Stimulated activated CD8-positive, alpha-beta memory T cell treated with anti-CD3 and anti-CD28 coated beads, Interleukin-12 subunit alpha, Interleukin-12 subunit beta, amount 100 ng/mL, for 1 hour (primary cell): ENCODE data around the gene ZSCAN23.
"Not testable (repeated sequence)": the region's sequence is repeated elsewhere in the genome, so short reads cannot be mapped to it uniquely, and the experiment has no call there.

ENCODE experiments used
- DNase-seq: peaks from one replicate; pipeline ENCODE4 v3.0.0-alpha.2; 2020; ENCODE audit warnings: low read depth

Gene ZSCAN23

DNA sequence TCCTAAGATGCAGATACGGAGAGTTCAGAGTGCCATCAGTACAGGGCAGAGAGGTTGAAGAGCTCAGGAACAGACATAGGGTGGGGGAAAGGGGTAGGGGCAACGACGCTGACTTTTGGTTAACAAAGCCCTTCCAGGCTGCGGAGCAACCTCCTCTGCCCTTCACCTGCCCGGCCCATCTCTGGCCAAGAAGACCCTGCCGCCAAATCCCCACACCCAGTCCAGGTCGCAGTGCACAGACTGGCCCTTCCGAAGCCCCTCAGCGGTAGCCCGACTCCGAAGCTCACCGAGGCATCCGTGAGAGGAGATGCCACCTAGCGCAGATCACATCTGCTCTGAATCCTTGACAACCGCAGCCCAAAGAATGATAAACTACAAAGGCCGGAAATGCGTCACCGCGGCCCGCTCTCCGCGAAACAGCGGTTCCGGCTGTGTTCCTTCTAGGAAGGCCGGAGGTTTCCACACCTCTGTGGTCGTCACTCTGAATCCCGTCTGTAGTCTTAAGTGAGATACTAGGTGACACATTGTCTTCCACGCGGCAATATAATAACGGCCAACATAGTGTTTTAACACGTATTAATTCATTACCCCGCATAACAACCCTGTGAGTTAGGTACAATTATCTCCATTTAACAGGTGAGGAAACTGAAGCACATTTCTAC lies at the start of gene ZSCAN23:
Gene ZSCAN23 (minus strand): TSS at position 380 of the 662 bp plus-strand sequence. CDS start 7,225 bp downstream, outside the sequence.
- peak; percentile 67 for DNase-seq

GRCh38 chr6:28491984-28492317 lies 48.7 kb upstream of the ZSCAN23 start:
- DNase-seq: no peak

DNA sequence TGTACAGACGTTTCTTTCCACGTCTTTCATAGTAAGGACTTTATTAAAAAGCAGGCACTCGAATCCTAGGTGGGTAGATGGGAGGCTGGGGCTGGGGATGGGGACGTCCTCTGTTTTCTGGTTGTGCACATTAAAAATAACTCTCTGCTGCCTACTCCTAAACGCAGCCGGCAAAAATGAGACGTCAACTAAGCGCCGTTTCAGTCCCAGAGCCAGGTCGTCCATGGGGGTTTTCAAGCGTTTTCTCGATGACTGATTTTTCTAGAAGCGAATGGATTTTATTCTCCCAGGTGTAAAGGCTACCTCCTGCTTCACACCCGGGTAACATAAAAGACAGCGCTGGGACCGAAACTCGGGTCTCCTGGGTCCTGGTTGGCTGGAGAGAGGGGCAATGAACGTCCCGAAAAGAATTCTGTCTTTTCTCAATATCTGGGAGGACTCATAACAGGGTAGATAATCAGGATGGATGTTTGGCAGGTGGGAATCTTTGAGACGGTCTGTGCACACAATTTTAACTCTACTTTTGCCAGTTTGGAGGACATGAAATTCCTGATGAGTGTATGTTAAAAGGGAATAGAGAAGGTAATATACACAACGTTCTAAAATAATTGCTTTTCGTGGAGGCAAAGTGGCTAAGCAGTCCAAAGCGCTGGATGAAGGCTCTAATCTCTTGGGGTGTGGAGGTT lies 47.1 kb upstream of the ZSCAN23 start:
- no peak for DNase-seq

DNA sequence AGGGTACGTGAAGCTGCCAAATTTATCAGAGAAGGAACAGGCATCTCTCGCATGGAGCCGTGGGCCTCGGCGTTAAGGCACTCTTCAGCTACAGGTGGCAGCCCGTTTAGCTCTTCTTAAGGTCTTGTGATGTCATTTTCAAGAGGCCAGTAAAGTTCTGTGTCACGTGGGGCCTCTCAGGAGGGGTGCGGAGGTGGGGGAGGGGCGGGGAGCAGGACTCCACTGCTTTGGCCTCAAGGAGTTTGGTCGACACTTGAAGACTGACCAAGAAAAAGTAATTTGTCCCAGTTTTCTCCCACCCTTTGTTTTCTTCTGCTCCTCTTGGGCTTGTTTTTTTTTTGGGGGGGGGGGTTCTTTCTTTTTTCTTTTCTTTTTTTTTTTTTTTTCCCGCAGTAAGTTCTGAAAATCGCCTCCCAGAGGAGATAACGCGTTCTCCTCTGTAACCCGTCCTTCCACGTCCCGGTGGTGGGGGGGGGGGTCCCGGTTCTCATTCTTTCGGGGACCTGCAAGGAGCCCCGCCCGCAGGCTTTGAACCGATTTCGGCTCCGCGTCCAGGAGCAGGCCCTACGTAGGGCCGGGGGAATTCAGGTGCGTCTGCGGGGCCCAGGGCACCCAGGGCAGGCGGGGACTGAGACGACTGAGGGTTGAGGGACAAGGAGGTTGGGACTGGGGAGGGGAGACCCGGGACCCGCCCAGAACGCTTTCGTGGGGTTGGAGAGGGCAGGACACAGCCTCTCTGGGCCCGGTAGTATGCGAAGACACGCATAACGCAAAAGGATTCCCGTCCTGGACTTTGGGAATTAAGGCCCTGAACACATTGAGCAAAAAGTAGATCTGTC lies 46.3 kb upstream of the ZSCAN23 start:
- DNase-seq: peak; percentile 3

DNA sequence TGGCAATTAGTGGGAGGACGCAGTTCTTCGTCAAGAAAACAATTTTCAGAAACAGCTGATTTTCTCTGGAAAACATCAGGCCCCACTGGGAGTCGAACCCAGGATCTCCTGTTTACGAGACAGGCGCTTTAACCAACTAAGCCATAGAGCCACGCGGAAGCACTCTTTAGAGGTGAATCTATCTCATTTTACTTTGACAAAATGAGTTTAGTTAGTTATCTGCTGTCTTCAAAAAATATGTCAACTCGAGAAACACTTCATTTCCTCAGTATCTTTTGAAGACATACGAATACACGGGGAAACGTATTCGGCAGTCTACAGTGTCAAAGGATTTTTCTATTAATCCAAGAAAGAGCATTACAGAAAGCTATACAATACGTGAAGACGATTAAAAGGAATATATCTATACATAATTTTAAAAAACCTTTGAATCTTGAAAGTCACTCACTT lies 45.6 kb upstream of the ZSCAN23 start:
- DNase-seq: no peak

GRCh38 chr6:28486988-28487742 lies 43.9 kb upstream of the ZSCAN23 start:
- DNase-seq: no peak

GRCh38 chr6:28486533-28486932 lies 43.2 kb upstream of the ZSCAN23 start:
- no peak for DNase-seq

GRCh38 chr6:28485482-28485881 lies 42.2 kb upstream of the ZSCAN23 start:
- DNase-seq: no peak

GRCh38 chr6:28480253-28480932 lies 37.1 kb upstream of the ZSCAN23 start:
- DNase-seq: no peak

DNA sequence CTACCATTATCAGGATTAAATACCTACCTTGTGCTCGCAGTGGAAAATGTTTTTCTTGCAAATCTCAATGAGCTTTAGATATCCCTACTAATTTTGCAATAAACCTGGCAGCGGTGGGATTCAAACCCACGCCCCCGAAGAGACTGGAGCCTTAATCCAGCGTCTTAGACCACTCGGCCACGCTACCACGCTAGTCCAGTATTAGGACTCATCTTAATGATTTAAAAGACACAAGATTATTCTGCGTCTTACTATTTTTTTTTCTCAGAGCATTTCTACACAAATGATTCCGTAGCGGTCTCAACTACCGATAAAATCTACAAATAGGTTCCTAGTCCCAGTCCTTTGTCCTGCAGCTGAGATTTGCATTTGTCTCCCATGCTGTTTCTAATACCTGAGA lies 35.2 kb upstream of the ZSCAN23 start:
- no peak for DNase-seq

DNA sequence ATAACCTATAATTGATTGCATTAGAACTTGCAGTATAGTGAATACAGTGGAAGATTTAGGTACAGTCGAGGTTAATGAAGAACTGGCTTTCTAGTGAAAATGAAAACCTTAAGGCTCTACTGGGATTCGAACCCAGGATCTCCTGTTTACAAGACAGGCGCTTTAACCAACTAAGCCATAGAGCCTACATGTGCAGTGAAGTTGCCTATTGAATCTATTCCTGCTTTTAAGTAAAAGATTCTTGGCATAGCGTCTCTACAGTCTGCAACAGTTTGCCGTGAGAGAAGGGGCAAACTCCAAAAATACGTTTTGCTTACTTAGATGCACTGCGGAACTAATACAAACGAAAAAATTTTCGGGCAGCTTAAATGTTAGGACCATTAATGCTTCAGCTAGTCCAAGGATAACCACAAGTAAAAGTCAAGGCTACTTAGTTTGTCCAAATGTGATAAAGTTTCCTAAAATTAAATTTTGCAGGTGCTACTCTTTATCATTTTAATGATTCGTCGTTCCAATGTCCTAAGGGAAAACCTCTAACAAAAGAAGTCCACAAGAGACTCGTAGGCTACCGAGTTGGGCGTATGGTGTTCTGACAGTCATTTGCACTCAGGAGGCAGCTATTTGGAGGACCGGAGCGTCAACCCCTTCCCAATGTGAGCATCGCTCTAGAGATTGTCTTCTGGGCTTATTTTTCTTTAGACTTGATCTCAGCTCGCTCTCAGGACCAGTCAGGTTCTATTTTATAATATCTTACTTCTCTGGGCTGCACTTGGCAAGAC lies 31.3 kb upstream of the ZSCAN23 start:
- DNase-seq: no peak

GRCh38 chr6:28469153-28469745 lies 26.0 kb upstream of the ZSCAN23 start:
- not testable (repeated sequence) for DNase-seq

- no peak for DNase-seq
Measured at GRCh38 chr6:28468056-28468455, 24.8 kb upstream of the ZSCAN23 start.

GRCh38 chr6:28462401-28462800 lies 19.1 kb upstream of the ZSCAN23 start:
- no peak for DNase-seq

GRCh38 chr6:28458568-28458967 lies 15.3 kb upstream of the ZSCAN23 start:
- DNase-seq: no peak

GRCh38 chr6:28449056-28449455 lies 5.8 kb upstream of the ZSCAN23 start:
- DNase-seq: no peak

DNA sequence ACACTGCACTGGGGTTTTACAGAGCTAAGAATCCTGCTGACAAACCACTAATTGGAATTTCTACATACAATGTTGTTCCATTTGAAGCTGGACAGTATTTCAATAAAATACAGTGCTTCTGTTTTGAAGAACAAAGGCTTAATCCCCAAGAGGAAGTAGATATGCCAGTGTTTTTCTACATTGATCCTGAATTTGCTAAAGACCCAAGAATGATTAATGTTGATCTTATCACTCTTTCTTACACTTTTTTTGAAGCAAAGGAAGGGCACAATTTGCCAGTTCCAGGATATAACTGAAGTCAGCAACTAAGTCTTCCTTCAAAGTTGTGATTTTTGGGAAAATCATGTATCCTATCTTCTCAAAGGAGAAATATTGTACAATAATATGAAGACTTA lies 4.2 kb upstream of the ZSCAN23 start:
- not testable (repeated sequence) for DNase-seq

DNA sequence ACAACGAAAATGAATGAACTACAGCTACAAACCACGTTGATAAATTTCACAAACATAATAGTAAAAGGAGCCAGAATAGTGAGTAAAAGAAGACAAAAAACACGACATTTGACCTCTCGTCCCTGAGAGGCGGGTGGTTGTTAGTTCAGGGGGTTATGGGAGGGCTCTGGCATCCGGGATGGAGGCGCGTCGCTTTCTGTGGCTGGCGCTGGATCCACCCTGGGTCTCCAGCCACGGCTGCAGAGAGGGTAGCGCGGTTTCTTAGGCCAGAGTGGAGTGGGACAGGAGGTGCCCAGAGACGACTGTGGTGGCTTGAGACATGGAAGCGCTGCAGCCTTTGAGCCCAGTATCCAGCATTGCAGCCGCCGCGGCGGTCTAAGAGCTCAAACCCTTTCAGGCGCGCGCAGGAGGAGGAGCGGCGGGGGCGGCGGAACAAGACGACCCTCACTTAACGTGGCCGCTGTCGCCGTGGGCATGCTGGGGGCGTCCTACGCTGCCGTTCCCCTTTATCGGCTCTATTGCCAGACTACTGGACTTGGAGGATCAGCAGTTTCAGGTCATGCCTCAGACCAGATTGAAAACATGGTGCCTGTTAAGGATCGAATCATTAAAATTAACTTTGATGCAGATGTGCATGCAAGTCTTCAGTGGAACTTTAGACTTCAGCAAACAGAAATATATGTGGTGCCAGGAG lies 3.7 kb upstream of the ZSCAN23 start:
- DNase-seq: no peak

DNA sequence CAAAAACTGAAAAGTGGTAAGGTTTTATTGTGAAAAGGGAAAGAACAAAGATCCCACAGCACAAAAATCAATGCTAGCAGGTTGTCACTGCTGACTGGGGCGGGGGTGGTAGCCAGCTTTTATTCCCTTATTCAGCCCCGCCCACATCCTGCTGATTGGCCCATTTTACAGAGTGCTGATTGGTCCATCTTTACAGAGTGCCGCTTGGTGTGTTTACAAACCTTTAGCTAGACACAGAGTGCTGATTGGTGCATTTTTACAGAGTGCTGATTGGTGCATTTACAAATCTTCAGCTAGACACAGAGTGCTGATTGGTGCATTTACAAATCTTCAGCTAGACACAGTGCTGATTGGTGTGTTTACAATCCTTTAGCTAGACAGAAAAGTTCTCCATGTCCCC lies 1.5 kb upstream of the ZSCAN23 start:
- DNase-seq: not testable (repeated sequence)

GRCh38 chr6:28442586-28442985 lies 705 bp downstream of the ZSCAN23 start:
- DNase-seq: no peak
